Anterior cingulate cortex (tissue), 58 donors: ENCODE results near the gene SERTAD2.
A peak's percentile ranks its signal among the peaks of the same experiment; 100 is the strongest.

Experiments
- DNase-seq, 58 donors: peaks; one replicate each; lab custom pipeline; 2025; lab: John Stamatoyannopoulos, UW

Gene SERTAD2

DNA sequence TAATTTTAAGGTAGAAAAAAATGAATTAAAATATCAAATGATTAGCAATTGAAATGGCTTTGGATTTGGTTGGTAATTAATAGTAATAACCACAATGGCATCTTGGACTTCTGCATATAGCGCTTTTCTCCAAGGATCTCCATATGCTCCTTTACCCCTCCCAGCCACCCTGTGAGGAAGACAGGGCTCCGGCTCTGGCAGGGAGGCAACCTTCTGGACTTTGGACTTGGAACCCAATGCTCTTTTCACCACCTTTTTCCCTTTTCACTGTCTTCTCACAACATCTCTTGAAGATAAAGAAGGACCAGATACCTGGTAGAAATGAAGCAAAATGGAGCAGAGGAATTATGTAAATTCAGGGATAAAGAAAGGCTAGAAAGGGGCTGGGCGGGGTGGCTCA is 23.8 kb upstream of the SERTAD2 start:
- no peak for DNase-seq

DNA sequence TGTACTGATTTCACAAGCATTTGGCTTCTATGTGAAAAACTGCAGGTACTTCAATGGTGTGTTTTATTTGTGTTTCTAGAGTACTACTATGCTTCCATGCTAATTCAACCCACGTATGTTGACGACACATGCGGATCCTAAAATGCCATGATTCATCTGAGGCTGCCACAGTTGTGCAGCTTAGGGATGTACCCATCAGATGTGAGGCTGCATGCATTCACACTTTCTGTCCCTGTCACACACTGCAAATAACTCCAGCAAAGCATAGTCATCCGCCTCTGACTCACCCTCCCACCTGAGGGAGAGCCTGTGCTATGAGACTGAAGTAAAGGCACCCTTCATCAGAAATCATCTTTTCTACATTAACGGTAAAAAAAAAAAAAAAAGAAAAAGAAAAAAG is 22.1 kb upstream of the SERTAD2 start:
- peak in 27 of 58 donors; percentile 5 to 62 (median 26) for DNase-seq

DNA sequence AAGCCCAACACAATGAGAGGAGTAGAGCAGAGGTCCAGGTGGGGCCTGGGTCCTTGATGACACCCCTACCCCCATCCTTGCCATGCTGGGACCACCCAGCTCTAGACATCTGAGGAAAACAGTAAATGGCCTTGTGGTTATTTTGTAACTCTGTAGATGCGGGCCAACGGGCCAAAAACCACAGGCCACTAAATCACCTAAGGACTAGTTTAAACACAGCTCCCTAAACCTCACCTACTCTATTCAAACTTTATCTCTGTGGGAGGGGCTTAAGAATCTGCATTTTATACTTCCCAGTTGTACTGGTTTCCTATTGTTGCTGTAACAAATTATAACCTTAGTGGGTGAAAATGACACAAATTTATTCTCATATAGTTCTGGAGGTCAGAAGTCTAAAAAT is 19.0 kb upstream of the SERTAD2 start:
- no peak for DNase-seq

DNA sequence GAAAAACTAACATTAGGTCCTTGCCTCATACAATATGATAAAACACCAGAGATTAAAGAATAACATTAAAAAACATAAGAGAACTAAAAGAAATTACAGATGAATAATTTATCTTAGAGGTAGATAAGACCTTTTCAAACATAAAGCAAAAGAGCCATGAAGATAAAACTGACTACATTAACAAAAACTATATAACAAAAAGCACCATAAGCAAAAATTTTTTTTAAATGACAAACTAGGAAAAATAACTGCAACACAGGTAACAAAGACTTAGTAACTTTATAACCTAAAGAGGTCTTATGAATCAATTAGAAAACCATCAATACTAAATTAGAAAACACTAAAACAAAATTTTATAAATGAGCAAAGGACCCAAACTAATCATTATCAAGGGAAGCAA is 16.3 kb upstream of the SERTAD2 start:
- DNase-seq, result no peak

DNA sequence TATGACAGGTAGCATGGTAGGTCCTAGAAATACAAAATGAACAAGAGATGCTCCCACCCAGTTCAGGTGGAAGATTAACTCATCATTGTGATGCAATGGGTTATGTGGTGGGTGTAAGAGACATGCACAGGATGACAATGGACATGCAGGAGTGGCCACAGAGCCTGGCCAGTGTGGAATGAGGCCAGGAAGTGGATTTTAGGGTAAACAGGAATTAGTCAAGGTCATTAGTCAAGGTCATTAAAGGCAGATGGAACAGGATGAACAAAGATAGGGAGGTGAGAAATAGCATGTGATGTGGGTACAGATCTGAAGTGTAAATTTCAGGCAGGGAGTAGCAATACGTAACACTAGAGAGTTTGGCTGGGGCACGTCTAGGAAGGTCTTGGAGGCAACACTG is 15.6 kb upstream of the SERTAD2 start:
- no peak for DNase-seq

DNA sequence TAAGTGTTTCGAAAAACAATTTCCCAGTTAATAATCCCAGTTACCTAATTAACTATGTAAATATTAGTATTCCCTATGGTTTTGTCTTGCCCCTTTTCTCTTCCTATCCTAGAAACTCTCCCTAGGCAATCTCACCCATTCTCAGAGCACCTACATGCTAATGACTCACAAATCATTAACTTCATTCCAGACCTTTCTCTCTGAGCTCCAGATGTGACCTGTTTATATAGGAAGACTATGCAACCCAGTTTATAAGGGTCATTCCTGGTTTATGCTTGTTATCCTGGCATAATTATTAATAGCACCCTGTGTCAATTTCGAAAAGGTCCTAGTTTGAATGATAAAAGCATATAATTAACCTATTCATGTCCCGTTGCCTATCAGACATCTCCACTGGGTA is 14.8 kb upstream of the SERTAD2 start:
- no peak for DNase-seq

DNA sequence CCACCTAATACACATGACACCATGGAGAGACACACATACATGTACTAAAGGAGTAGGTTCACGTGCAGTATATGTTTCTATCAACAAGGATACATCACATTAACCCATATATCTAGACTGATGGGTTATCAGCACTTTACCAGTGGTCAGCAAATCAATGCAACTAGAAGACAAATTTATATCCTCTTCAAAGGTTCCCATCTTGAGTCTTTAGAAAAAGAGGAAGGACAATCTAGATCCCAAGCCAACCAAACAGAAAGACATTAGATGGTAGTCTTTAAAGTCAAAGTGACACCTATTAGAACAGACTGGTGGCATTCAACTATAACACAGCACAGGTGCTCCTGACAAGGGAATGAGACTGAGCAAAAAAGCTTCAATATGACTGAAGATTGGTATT is 13.8 kb upstream of the SERTAD2 start:
- DNase-seq, result no peak

DNA sequence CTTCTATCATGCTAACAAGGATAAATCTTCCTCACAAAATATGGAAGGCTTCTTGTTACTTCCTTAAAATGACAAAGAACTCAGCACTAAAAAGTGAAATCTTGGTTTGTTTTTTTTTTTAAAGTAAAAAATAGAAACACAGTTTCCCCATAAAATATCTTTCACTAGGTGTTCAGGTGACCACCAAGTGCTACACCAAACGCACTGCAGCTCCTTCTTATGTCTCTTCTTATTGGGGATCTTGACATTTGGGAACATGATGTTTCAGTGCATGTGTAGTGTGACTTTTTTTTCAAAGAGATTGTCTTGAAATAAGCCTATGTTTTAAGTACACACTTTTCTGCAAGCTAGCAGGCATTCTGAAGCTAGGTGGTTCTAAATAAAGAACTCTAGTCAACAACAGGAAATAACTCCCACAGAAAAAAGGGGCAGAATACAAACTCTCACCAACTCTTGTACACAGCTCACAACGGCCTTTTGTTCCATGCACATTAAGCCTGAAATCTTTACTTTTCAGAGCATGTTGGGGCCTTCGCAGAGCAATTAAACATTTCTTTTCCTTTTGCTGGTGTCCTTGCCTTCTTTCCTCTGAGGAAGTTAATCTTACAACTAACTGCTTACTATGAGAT is 13.2 kb upstream of the SERTAD2 start:
- DNase-seq, result no peak

DNA sequence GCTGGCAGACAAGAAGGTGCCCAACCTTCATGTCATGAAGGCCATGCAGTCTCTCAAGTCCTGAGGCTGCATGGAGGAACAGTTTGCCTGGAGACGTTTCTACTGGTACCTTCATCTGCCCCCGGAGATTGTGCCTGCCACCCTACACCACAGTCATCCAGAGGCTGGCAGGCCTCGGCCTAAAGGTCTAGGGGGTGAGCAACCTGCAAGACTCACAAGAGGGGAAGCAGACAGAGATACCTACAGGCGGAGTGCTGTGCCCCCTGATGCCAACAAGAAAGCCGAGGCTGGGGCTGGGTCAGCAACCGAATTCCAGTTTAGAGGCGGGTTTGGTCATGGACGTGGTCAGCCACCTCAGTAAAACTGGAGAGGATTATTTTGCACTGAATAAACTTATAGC is 12.0 kb upstream of the SERTAD2 start:
- no peak for DNase-seq

DNA sequence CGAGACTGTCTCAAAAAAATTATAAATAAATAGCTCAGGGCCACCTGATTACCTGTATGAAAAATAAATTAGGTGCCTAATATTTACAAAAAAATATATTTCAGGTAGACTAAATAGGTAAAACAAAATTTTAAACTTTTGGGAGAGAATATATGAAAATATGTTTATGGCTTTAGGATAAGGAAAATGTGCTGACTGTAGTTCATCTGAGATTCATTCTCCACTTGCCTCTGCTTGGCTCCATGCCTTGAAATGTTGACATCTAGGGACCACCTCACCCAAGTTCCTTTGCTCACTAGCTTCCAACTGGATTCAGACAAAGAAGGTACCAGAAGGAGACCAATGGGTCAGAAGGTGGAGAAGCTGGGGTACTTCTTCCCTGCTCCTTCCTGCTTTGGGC is 9.7 kb upstream of the SERTAD2 start:
- no peak for DNase-seq

DNA sequence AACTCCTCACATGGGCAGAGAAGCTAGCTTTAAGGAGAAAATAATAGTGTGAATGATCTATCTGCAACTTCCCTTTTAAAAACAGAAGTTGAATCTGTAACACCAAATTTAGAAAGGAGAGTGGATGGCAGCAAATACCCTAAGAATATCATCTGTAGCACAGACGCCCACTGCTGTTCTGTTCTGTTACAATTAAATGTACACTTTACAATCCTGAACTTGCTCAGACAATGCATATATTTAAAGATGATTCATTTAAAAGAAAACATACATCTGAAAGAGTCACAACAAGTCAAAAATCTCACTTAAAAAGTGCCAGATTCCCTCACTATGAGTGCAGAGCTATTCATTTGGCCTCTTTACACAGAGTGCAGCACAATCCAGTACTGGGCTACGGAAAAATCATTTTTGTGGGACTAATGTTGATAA is 8.0 kb upstream of the SERTAD2 start:
- peak in 1 of 58 donors; percentile 41 for DNase-seq

DNA sequence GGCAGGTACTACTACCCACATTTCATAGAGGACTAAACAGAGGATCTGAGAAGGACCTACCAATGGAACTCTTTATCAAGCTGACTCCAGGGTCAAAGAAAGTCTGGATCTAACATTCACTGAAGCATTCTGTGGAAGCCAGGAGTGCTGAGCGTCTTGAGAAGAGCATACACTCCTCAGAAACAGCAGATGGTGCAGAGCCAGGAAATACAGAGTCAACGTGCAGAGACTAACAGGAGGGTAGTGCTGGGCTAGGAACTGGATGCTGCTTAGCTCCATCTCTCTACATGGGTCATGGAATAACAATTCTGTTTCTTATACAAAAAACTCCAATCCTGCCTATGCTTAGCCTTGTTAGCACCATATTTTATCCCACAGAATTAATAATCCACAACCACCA is 5.5 kb upstream of the SERTAD2 start:
- DNase-seq, result no peak

DNA sequence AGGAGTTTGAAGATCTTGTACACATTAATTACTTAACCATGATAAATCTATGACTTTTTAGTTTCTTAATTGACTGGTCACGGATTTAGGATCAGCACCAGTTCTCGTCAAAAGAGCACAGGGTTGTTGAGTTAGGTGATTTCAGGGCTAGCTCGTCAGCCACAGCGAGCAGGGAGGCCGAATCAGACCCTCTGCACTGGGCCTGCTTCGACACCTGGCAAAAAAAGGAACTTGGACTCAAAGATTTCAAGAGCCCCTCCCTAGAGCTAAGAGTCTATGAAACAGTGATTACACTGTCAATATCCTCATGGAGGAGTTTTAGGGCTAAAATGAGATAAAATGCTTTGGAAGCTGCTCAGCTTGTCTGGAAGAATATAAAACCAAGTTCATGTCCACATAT is 4.6 kb upstream of the SERTAD2 start:
- DNase-seq, result no peak

DNA sequence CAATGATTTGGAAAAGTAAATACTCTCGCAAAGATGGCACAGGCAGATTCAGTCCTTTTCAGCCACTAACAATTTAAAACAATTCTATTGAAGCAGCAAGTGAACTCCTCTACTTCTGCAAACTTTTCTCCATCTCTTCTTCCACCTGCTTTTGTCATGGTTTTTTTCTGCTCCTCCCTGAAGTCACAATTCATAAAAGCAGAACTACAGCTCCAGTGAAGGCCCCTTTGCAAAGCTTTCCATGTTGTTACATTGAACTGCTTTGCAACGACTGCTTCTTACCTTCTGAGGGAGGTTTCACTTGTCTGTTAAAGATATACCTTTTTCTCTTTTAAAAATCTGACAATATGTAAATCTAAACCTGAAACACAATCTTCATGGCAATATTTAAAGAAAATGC is 3.7 kb upstream of the SERTAD2 start:
- no peak for DNase-seq

DNA sequence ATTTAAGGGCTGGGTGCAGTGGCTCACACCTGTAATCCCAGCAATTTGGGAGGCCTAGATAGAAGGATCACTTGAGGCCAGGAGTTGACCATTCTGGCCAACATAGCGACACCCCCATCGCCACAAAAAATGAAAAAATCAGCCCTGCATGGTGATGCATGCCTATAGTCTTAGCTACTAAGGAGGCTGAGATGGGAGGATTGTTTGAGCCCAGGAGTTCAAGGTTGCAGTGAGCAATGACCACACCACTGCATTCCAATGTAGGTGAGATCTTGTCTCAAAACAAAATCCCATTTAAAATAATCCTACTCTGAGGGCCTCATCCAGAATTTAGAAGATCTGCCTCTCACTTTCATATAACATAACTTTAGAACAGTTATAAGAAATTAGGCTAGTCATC is 2.7 kb upstream of the SERTAD2 start:
- DNase-seq, result no peak

DNA sequence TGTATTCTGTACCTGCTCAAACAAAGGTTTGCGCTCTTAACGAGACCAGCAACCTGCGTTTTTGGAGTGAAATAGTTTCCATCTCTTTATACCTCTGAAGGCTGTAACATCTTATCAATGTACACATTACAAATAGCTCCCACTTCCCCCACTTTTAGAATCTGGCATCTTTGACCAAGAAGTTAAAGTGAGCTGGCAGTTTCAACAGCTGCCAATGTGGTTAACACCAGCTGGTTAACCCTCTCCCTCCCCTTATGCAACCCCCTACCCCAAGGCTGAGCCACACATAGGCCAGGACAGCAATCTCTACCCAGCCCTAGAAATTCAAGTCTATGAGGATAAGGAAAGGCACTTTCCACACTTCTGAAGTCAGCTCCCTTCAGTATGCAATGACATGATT is 2.2 kb upstream of the SERTAD2 start:
- no peak for DNase-seq

DNA sequence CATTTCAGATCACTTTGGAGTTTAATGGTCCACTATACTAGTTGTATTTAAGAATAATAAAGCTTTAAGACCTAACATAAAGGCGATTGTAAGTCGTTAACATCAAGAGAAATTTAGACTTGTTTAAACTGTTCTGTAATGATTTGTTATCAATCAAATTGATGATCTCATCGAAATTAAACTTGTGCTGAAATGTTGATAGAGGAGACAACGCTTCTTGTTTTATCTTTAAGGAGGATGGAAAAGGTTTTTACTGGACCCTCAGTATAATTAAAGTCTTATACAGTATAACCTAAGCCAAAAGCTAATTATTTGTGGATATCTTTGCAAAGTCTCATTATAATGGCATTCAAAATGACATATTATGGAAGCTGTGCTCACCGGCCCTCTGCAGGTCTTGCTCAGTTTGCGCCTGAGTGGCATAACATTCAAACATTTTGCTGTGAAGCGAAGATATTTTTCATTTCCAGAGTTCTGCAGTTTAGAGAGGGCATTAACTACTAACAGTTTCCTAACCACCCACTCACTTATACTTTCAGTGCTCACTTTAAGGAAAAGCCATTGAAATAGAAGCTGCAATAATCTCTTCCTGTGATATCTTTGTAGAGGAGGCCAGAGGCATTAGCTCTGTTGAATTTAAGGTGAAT is 1.4 kb upstream of the SERTAD2 start:
- DNase-seq, result no peak

DNA sequence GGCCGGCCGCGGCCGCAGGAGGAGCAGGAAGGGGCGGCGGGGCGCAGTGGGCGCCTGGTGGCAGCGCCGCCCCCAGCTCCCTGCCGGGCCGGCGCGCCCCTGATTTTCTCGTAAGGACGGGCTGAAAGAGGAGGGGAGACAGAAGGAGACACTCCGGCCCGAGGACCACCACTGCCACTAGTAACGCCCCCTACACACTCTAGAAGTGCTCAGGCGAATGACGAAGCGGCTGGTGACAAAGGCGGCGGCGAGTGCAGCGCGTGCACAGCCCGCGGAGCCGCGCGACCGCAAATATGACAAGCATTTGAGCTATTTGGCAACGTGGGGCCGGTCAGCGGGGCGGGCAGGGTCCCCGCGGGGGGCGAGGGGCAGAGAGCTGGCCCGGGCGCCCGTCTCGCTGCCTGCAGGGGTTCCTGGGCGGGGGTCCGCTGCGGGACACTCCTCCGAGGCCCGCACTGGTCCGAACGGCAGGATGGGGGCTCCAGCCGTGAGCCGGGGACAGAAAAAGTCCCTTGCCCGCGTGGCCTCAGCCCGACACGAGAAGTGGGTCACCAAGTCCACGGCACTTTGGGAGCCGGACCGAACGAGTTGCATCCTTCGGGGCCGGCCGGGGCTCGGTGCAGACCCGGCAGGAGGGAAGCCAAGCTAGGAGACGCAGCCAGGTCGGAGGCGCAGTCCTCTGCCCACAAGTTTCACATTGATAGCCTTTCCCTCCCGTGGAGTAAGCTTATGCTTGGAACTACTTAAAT is 524 bp upstream of the SERTAD2 start:
- peak in 37 of 58 donors; percentile 37 to 88 (median 68) for DNase-seq

DNA sequence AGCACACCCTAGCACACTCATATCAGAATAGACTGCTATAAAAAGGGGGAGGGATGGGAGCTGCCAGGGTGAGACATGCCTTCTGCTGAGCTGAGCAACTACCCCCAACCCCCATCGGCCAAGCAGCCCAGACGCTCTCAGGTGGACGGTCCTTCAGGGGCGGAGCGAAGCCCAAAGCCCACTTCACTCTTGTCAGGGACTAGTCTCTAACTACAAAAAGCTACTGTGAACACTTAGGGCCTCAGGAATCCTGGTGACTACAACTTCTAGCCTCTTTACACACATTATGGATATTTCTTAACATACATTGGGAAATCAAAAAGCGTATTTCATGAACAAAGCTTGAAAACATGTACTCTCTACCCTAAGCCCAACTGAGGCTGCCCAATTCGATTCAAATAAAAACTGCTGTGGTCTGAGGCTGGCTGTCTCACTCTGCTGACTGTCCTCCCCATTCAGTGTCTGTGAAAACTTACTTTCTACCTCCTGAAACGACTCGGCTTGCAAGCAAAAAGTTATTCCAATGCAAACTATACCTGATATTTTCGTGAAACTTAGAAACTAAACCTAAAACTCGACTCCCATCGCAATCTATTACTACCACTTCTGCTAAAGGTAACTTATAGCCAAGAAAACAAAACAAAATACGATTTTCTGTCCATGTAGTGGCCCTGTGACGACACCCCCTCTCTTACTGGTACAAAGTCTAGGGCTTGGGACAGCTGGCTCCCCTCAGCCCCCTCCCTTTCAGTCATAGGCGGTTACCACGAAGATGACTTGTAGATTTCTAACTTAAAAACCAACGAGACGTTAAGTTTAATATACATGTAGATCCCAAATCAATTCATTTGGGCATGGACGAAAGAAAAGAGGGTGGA is 1.2 kb downstream of the SERTAD2 start:
- peak in 1 of 58 donors; percentile 15 for DNase-seq

DNA sequence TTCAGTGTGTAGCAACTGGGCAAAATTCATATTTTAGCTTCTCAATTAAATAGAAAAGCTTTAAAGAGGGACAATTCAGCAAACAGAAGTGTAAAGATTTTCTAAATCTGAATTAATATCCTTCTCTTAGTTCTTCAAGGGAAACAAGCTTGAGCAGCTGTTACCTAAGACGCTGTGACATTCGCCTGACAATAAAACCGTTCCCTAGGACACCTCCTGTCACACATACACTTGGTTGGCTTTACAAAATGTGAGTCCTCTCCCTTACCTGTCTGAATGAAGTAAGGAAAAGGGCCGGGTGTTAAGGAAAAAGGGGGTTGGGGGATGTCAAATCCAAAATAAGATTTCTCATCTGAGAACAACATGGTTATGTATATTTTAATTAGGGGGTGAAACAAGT is 2.1 kb downstream of the SERTAD2 start:
- DNase-seq, result no peak
